BE2C (cell line): ENCODE data around the gene TPBG.

ENCODE experiments used
- DNase-seq: peaks from one replicate; pipeline ENCODE4 v3.0.0-alpha.2; 2020
- H3K27me3 ChIP-seq: fragments of 250-450 bp; sonication (Bioruptor Pico); 2 replicates; pipeline ENCODE4 v1.5.1; 2020; ENCODE audit warnings: mild to moderate bottlenecking
- H3K36me3 ChIP-seq: fragments of 250-450 bp; sonication (Bioruptor Pico); 2 replicates; pipeline ENCODE4 v1.5.1; 2020; ENCODE audit warnings: mild to moderate bottlenecking
- H3K4me1 ChIP-seq: fragments of 250-450 bp; sonication (Bioruptor Pico); 2 replicates; pipeline ENCODE4 v1.5.1; 2020
- H3K4me3 ChIP-seq: 2 replicates; pipeline ENCODE4 v1.5.1; 2011; ENCODE audit warnings: low read depth, low read length
- H3K9me3 ChIP-seq: fragments of 250-450 bp; sonication (Bioruptor Pico); 2 replicates; pipeline ENCODE4 v1.5.1; 2020
- CTCF ChIP-seq: IDR thresholded peaks from 2 replicates; pipeline ENCODE4 v1.5.1; 2012; ENCODE audit warnings: mild to moderate bottlenecking, low read depth, low read length

The TPBG gene

GRCh38 chr6:82397962-82398692 is 34.5 kb downstream of the TPBG start:
- DNase-seq: no peak
- no peaks in the 10 kb centered on the region for H3K36me3 ChIP-seq
- no peaks in the 10 kb centered on the region for H3K27me3 ChIP-seq
- no peak for TF ChIP-seq CTCF
- H3K4me3 ChIP-seq: no peak overlapping the region
- H3K9me3 ChIP-seq: no peaks in the 10 kb centered on the region
- no peaks in the 10 kb centered on the region for H3K4me1 ChIP-seq

GRCh38 chr6:82408952-82409431 is 45.4 kb downstream of the TPBG start:
- DNase-seq: no peak
- TF ChIP-seq CTCF: no peak
- Histone ChIP-seq H3K4me1 (no peaks in the 10 kb centered on the region), H3K27me3 (no peaks in the 10 kb centered on the region), H3K9me3 (no peaks in the 10 kb centered on the region), H3K4me3 (no peak overlapping the region), H3K36me3 (no peaks in the 10 kb centered on the region)

- Histone ChIP-seq H3K4me1 (no peaks in the 10 kb centered on the region), H3K4me3 (no peak overlapping the region), H3K9me3 (no peaks in the 10 kb centered on the region), H3K36me3 (no peaks in the 10 kb centered on the region), H3K27me3 (no peaks in the 10 kb centered on the region)
- DNase-seq: no peak
- TF ChIP-seq CTCF: no peak
Observed at GRCh38 chr6:82410151-82410648, 46.6 kb downstream of the TPBG start.

GRCh38 chr6:82413868-82414267 is 50.3 kb downstream of the TPBG start:
- no peaks in the 10 kb centered on the region for H3K9me3 ChIP-seq
- no peak for DNase-seq
- no peak overlapping the region for H3K4me3 ChIP-seq
- no peak for TF ChIP-seq CTCF
- H3K4me1 ChIP-seq: no peaks in the 10 kb centered on the region
- H3K36me3 ChIP-seq: no peaks in the 10 kb centered on the region
- H3K27me3 ChIP-seq: no peaks in the 10 kb centered on the region

- Histone ChIP-seq H3K4me3 (no peak overlapping the region), H3K27me3 (no peaks in the 10 kb centered on the region), H3K36me3 (no peaks in the 10 kb centered on the region), H3K4me1 (no peaks in the 10 kb centered on the region), H3K9me3 (no peaks in the 10 kb centered on the region)
- no peak for DNase-seq
- no peak for TF ChIP-seq CTCF
Observed at GRCh38 chr6:82415820-82416219, 52.2 kb downstream of the TPBG start.

- DNase-seq: no peak
- Histone ChIP-seq H3K36me3 (no peaks in the 10 kb centered on the region), H3K9me3 (no peaks in the 10 kb centered on the region), H3K27me3 (no peaks in the 10 kb centered on the region), H3K4me3 (no peak overlapping the region), H3K4me1 (no peaks in the 10 kb centered on the region)
- TF ChIP-seq CTCF: no peak
Observed at GRCh38 chr6:82416346-82416745, 52.7 kb downstream of the TPBG start.
